OCI-LY3 (cell line): ENCODE measurements around the gene SCGB2A2.

ENCODE experiments used
- H2AFZ ChIP-seq: fragments of 200-600, 300-600 bp; shearing (Covaris generic); 2 replicates; pipeline ENCODE4 v1.6.0; 2014; ENCODE audit warnings: antibody characterized with exemption, low read depth, low read length
- H3K27ac ChIP-seq: fragments of 200-600, 300-600 bp; sonication (generic); 2 replicates; pipeline ENCODE4 v1.5.1; 2014; ENCODE audit warnings: mild to moderate bottlenecking, low read length, moderate library complexity, mixed read lengths
- H3K27me3 ChIP-seq: fragments of 200-600, 300-600 bp; sonication (generic); 2 replicates; pipeline ENCODE4 v1.6.1; 2014; ENCODE audit warnings: low read depth, low read length, mixed read lengths
- H3K36me3 ChIP-seq: fragments of 200-600, 300-600 bp; sonication (generic); replicated peaks from 2 replicates; pipeline ENCODE3; 2014; ENCODE audit warnings: low read depth, low read length, mixed read lengths
- H3K4me1 ChIP-seq: fragments of 300-600, 200-600 bp; sonication (generic); 2 replicates; pipeline ENCODE4 v1.6.1; 2014; ENCODE audit warnings: low read length, mixed read lengths
- H3K4me2 ChIP-seq: fragments of 200-600, 300-600 bp; sonication (generic); 2 replicates; pipeline ENCODE4 v1.6.1; 2014; ENCODE audit warnings: low read length, mixed read lengths
- H3K4me3 ChIP-seq: fragments of 300-600, 200-600 bp; sonication (generic); 2 replicates; pipeline ENCODE4 v1.5.1; 2014; ENCODE audit warnings: antibody characterized with exemption, mild to moderate bottlenecking, low read length, moderate library complexity
- H3K79me2 ChIP-seq: fragments of 300-600, 200-600 bp; shearing (Covaris generic); 2 replicates; pipeline ENCODE4 v1.6.1; 2014; ENCODE audit warnings: mild to moderate bottlenecking, low read length, mixed read lengths
- H3K9ac ChIP-seq: fragments of 300-600, 200-600 bp; shearing (Covaris generic); 2 replicates; pipeline ENCODE4 v1.6.0; 2014; ENCODE audit warnings: mild to moderate bottlenecking, low read length, moderate library complexity
- H3K9me3 ChIP-seq: fragments of 200-600, 300-600 bp; shearing (Covaris generic); 2 replicates; pipeline ENCODE4 v1.6.1; 2014; ENCODE audit warnings: low read length, mixed read lengths; ENCODE audit not compliant: insufficient read depth
- H4K20me1 ChIP-seq: fragments of 200-600, 300-600 bp; sonication (generic); 2 replicates; pipeline ENCODE4 v1.6.1; 2016; ENCODE audit warnings: low read length, mixed read lengths; ENCODE audit not compliant: insufficient read depth
- CTCF ChIP-seq: fragments of 200-600, 300-600 bp; sonication (generic); IDR thresholded peaks from 2 replicates; pipeline ENCODE4 v1.5.1; 2014; ENCODE audit warnings: antibody characterized with exemption, low read length, low read depth
- EZH2phosphoT487 ChIP-seq: fragments of 200-600 bp; shearing (Covaris generic); IDR thresholded peaks from 2 replicates; pipeline ENCODE4 v1.6.1; 2018; ENCODE audit warnings: antibody characterized with exemption, mixed run types, low read depth

SCGB2A2 gene

GRCh38 chr11:62269654-62270278 is at the start of gene SCGB2A2:
TSS of gene SCGB2A2 (plus strand) at chr11:62270158. CDS start at chr11:62270217, 59 bp downstream.
- H3K4me2 ChIP-seq = no peak within 1 kb of the TSS

DNA sequence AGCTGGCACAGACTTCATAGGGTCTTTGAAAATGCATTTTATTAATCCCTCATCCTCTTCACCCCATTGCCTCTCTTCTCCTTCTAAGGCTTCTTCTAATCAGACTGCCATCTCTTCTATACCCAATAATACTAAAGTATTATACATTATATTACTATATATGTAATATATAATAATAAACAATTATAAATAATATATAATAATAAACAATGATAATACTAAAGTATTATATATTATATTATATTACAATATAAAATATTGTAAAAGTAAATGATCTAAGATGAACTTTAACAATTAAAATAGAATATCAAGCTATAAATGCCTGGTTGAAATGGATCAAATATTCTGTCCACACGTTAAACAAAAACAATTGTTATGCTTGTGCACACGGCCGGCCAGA is 48.5 kb upstream of the SCGB2A2 start:
- H3K4me2 ChIP-seq = no peak overlapping the region
- no peaks in the 10 kb centered on the region for H3K79me2 ChIP-seq
- H3K36me3 ChIP-seq = no peaks in the 10 kb centered on the region
- H3K9me3 ChIP-seq = peaks cover 30% of the 10 kb centered on the region
- no peak overlapping the region for H3K27ac ChIP-seq
- no peak overlapping the region for H2AFZ ChIP-seq
- H3K9ac ChIP-seq = no peak overlapping the region
- no peaks in the 10 kb centered on the region for H3K4me1 ChIP-seq
- TF ChIP-seq EZH2phosphoT487 (no peak), CTCF (no peak)
- no peaks in the 10 kb centered on the region for H3K27me3 ChIP-seq
- no peak overlapping the region for H3K4me3 ChIP-seq
- no peaks in the 10 kb centered on the region for H4K20me1 ChIP-seq

More at GRCh38 chr11:62269654-62270278, at the start of gene SCGB2A2:
- H3K9me3 ChIP-seq = no peaks in the 10 kb centered on the region
- H3K27me3 ChIP-seq = peaks cover 21% of the 10 kb centered on the region
- no peaks in the 10 kb centered on the region for H4K20me1 ChIP-seq
- H3K4me3 ChIP-seq = no peak within 1 kb of the TSS
- H3K27ac ChIP-seq = no peak within 1 kb of the TSS
- TF ChIP-seq CTCF = peak; percentile 23
- TF ChIP-seq EZH2phosphoT487 = no peak
- H3K9ac ChIP-seq = no peak within 1 kb of the TSS
- no peaks in the 10 kb centered on the region for H3K4me1 ChIP-seq
- H3K79me2 ChIP-seq = no peaks in the 10 kb centered on the region
- no peak within 1 kb of the TSS for H2AFZ ChIP-seq
- H3K36me3 ChIP-seq = no peaks in the 10 kb centered on the region

DNA sequence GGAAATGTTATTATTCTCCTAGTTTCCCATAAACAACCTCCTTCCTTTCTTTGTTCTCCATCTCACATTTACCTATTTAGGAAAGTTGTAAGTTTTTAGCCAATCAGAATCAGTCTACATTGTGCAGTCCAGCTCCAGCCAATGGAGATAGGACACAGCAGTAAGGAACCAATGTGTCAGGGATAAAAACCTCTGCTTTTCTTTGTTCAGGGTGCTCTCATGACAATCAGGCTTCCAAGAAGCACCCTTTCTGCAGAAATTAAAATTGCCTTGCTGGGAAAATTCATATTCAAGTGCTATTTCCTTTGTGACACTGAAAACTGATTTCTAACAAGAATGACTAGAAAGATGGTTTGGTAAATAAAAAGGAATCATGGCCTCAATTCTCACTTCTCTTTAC is 46.9 kb upstream of the SCGB2A2 start:
- no peak overlapping the region for H2AFZ ChIP-seq
- H3K4me2 ChIP-seq = no peak overlapping the region
- H3K27ac ChIP-seq = no peak overlapping the region
- no peaks in the 10 kb centered on the region for H3K36me3 ChIP-seq
- H3K27me3 ChIP-seq = peaks cover under 1% of the 10 kb centered on the region; the same call in 1 of the 2 replicates
- H3K4me1 ChIP-seq = no peaks in the 10 kb centered on the region
- H3K9me3 ChIP-seq = peaks cover 30% of the 10 kb centered on the region
- no peaks in the 10 kb centered on the region for H3K79me2 ChIP-seq
- no peaks in the 10 kb centered on the region for H4K20me1 ChIP-seq
- no peak overlapping the region for H3K4me3 ChIP-seq
- TF ChIP-seq EZH2phosphoT487 (no peak), CTCF (no peak)
- H3K9ac ChIP-seq = no peak overlapping the region

GRCh38 chr11:62233730-62234129 is 36.2 kb upstream of the SCGB2A2 start:
- H3K9me3 ChIP-seq = no peaks in the 10 kb centered on the region
- no peaks in the 10 kb centered on the region for H3K4me1 ChIP-seq
- TF ChIP-seq CTCF = peak; percentile 40
- no peak for TF ChIP-seq EZH2phosphoT487

More at GRCh38 chr11:62233730-62234129, 36.2 kb upstream of the SCGB2A2 start:
- Histone ChIP-seq H2AFZ (no peak overlapping the region), H4K20me1 (no peaks in the 10 kb centered on the region), H3K27ac (no peak overlapping the region), H3K36me3 (no peaks in the 10 kb centered on the region), H3K27me3 (peaks cover 36% of the 10 kb centered on the region), H3K9ac (no peak overlapping the region), H3K4me2 (no peak overlapping the region), H3K79me2 (no peaks in the 10 kb centered on the region), H3K4me3 (no peak overlapping the region)
